ENCODE data around the gene PAX8.

Gene PAX8

DNA sequence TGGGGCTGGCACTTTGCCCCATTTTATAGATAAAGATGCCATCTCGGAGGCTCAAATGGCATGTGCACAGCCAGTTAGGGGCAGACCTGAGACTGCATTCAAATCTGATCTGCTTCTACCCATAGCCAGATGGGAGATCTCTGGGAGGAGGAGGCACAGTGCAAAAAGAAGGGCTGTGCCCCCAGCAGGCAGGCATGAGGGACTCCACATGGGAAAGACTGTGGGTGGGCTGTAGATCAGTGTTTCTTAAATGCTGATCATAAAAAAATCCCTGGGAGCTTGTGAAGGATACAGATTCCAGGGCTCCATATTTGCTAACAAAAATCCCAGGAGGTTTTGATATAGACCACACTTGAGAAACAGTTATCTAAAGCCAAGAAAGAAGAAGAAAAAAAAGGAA lies 15.2 kb downstream of the PAX8 start:
- no peak for DNase-seq

DNA sequence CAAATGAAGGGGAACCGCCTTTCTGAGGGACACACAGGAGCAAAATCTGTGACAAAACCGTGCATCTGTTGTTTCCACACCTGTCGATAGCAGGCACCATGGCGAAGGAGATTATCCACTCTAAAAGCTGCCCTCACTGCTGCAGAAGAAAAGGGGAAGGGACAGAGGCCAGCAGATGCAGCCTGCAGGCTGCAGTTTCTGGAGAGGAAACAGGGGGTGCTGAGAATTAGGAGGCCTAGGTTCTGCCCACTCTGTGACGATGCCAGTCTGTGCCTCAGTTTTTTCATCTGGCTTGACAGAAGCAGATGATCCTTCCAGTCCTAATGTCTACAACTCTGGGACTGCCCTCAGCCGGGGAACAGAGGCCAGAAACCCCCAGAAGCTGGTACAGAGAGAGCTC lies 17.7 kb downstream of the PAX8 start:
- no peak for DNase-seq

DNA sequence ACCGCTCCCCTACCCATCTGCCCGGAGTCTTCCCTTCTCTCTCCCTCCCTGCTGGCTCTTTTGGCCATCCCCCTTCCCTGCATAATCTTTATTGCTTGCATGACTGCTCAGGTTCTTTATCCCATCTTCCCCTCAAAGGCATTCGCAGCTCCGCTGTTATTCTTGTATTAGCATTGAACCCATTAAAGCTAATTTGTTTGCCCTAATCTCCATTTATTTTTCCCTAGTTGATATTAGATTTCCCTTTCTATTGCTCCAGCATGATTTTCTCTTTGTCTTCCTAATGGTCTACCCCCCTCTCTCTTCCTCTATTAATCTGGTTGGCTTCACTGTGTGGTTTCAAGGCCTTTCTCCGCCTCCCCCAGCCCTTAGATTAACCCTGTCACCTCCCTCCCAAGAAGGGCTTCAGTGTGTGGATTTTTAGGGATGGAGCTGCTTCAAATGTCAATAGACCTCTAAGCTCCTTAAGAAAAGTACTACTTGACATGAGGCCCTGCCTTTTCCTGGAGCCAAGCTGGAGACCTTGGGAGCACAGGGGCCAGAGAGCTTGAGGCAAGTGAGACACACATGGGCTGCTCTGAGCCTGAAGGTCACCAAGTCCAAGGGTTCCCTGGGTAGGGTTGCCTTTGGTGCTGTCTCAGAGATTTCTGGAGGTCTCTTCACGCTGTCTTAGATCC lies 20.1 kb downstream of the PAX8 start:
- DNase-seq: no peak

DNA sequence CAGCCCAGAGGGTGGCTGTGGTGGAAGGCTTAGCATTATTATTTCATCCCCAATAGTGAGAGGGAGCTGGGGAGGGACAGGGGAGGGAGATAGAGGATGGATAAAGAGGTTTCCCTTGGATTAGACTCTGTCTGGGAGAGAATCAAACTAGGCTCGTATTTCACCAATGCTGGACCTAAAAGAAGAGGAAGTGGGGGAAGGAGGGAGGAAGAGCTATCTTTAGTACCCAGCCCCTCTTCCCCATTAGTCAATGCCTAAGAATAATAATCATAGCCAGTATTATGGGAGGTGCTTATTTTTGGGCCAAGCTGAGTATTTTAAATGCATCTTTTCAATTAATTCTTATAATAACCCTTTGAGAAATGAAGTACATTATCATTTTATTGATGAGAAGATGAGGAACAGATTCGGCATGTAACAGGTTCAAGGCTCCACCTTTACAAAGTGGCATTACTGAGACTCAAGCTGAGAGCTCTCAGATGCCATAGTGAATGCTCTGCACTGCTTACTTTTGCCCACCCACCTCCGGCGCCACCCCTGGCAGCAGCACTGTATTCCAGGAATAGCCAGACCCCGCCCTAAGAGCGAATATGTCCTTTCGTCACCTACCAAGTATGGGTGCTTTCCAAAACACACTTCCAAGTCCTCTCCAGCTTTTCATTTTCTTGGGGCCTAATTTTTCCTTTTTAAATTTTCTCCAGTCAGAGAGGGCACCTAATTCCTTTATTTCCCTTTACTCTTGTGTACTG lies 21.0 kb downstream of the PAX8 start:
- no peak for DNase-seq

DNA sequence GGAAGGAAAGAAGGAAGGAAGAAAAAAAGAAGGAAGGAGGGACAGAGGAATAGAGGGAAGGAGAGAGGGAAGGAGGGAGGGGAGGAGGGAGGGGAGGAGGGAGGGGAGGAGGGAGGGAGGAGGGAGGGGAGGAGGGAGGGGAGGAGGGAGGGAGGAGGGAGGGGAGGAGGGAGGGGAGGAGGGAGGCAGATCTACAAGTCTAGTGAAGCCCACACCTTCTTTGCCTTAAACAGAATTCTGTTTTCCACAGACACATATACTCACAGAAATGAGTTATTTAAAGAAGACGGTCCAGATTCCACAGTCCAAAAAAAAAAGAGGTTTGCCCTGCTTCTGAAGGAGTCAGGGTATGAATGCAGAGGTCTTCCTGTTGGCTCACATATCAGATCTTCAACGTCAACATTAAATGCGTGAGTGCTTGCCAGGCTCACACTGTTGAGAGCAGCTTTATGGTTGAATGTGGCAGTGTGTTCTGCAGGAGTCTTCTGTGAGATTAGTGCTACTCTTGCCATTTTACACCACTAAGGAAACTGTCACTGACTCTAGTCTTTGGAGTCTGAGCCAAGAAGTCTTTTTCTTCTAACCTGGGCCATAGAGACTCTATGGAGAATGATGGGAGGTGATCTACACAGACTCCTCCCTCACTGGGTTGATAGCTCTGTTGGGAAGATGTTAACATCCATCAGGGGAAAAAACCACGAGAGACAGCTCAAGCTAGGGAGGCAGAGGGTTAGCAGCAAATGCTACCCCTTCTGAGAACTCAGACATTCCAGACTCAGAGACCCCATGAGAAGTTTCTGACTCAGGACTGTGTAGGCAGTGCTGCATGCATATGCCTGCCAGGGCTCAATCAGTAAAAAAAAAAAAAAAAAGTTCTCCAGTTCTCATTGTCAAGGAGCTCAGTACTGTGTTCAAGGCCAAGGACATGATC lies 23.3 kb downstream of the PAX8 start:
- no peak for DNase-seq

DNA sequence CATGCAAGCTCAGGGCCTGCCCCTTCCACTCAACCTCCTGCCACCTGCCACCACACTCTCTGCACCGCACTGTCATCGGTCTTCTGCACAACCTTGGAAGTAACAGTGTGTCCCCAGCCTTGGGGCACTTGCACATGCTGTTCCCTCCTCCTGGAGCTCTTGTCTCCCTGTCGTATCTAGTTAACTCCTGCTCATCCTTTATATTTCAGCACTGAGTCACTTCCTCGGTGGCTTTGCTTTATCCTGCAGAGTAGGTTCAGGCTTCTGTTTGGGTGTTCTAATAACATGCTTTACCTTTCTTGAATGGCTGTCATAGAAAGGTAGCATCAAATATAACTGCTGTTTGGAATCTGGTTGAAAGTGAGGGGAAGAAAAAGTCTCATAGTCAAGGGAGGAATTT lies 25.3 kb downstream of the PAX8 start:
- DNase-seq: no peak

DNA sequence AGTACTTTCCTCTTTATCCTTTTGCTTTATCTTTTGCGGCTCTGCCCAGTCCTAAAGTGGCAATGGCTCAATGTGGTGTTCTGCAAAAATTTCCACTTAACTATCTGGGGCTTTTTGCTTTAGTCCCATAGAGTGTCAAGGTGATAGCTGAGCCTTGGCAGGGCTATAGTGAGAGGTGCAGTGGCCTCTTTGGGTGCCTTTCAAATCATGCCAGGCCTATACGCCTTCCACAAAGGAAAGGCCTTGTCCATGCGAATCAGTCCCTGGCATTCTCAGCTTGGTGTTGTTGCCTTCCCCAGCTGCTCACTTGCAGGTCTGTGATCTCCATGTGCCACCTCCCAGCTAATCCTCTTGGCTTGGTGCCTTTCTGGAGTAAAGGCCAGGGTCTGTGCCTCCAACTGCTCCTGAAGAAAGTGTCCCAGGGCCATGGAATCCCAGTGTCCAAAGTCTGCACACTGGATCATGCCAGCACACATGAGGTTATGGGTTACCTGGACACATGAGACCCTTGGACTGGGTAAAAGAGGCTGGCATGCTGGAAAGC lies 26.6 kb downstream of the PAX8 start:
- no peak for DNase-seq

DNA sequence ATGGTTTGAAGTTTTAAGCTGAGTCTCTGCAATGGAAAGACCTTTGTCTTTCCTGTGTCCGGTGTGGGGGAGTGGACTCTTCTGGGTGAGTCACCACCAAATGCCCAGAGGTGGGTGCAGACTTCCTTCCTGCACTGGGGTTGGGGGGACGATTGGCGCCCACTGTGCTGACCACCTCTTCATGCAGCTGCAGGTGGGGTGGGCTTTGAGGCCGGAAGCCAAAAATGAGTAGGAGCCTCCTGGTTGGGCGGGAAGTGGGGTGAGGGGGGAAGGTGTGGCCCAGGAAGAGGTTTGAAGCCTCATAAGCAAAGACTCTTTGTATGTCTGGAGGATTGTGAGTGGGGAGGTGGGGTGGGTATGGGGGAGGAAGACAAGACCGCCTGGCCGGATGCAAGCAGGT lies 27.6 kb downstream of the PAX8 start:
- no peak for DNase-seq

DNA sequence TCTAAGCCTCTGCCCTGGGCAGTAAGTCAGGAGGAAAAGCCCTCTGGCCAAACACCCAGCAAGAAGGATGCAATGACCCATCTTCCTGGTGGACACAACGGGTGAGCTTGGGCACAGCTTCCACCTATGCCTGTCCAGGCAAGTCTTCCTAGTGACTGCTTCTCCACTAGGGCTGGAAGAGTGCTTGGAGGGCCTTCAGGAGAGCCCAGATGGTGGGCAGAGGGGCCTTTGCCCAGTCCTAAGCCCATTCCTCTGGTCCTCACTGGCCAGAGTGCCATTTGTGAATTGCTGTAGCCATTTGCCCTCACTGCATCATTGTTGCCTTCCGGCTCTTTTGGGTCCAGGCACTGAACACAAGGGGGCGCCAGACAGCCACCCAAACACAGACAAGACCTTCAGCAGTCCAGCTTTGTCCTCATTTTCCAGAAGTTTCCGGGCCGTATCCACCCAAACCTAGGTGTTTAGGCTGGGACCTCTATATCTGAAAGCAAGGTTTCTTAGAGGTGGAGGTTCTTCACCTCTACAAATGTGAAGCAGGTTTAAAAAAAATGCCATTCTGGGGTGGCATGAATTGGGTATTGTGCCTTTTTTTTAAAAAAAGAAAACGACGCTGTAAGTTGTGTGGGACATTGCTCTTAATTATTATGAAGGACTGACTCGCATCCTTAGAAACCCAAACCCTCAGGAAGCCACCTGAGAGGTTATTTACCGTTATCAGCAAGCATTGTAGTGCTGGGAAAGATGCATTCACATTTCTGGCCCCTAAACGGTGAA lies 29.5 kb downstream of the PAX8 start:
- DNase-seq: peak; percentile 91

DNA sequence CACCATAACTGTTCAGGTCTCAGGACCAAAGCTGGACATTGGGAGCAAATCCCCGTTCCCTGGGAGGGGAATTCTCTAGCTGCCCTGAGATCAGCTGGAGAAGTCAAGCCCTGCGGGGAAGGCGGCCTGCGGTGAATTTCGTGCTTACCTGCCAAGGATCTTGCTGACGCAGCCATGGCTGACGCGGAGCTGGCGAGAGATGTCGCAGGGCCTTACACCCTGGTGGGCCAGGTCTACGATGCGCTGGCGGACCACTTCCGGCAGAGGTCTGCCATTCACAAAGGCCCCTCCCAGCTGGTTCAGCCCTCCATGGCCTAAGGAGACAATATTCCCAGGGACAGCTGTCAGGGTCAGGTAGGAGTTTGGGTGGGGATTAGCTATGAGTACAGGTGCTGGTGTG lies 32.1 kb downstream of the PAX8 start:
- DNase-seq: no peak

DNA sequence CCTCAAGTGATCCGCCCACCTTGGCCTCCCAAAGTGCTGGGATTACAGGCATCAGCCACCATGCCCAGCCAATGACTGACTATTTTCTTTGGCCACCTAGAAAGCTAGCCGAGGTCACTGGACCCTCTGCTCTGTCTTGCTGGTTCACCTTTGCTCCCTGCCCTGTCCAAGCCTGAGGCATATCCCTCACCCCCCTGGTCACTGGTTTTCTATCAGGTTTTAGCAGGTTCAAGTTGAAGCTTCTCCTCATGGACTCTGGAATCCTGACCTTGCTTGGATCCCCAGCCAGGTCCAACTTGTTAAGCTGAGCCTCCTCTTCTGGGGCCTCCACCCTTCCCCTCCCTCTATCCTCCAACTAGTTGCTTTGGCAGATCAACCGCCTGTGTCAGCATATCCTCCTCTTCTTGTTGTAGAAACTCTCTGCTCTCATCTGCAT lies 33.4 kb downstream of the PAX8 start:
- DNase-seq: no peak

DNA sequence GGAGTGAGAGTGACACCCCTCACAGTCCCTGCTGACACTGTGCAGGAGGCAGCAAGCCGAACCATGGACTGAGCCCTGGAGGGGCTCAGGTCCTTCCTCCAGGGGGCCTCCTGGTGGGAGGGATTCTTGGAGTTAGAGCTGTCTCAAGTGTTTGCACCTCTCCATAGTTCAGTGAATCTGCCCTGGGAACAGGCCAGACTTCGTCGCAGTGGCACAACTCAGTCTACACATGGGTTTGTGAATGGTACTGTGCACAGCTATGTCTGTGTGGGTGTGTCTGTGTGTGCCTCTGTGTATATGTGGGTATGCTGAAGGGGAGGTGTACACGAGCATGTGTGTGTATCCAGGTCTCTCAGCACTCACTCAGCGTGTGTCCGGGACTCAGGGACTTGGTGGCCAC lies 36.4 kb downstream of the PAX8 start:
- DNase-seq: no peak

DNA sequence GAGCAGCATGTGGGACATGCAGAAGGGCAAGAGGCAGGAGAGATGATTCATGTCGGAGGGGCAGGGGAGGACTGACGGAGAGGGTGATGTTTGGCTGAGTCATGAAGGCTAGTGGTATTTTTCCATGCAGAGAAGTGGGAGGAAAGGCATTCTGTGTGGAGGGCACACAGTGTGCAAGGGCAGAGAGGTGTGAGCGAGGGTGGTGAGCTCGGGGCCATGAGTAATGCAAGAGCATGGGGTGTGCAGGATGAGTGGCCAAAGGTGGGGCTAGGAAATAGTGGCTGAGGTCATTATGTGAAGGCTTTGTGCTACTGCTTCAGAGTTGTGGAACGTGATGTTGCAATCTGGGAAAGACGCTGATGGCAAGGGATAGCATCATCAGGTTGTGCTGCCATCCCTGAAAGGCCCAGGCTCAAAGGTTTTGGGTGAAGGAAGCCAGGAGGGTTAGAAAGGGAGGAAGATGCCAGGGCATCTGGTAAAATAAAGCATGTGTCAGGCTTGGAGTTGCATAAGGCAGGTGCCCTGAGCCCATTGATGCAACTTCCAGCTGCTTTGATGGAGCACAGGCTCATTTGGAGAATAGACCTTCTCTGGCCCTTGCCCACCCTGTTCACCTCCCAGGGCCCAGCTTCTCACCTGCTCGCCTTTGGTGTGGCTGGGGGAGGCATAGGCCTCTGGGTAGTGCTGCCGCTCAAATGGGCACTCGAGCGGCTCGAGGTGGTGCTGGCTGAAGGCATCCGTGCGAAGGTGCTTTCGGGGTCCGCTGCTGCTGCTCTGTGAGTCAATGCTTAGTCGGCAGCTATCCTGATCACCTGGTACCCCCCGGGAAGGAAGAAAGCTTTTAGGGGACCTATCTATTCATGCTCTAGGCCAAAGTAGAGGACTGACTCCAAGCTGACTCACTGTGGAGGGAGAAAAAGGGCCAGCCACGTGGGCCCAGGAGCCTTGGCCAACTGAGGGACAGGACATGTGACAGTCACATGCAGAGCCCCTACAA lies 37.5 kb downstream of the PAX8 start:
- peak; percentile 74 for DNase-seq

DNA sequence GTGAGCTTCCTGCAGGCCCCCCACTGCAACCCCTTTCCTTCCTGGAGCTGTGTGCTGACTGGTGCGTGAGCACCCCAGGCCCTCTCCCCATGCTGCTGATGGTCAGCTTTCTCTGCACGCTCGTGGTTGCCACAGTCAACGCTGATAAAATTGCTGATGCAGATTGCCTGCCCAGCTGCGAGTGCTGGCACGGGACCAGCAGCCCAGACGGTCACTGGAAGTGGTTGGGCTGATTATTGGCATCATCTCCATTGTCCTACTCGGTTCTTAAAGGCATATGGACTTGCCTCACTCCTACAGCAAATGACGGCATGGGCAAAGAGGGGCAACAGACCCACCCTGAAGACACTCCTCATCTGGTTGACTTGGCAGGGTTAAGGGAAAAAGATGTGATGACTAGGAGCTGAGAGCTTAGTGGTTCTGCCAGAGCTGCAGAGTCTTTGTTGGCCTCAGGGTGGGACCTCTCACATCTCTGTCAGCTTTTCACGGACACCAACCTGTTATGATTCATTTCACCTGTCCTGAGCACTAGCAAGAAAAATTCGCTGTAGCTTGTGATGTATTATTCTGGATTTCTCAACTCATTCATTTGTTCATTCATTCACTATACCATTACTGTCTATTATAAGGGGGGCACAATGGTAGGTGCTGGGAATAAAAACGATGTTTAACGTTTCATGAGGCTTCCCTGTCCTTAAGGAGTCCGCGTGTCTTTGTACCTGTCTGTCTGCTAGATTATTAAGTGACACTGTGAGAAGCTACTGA lies 38.4 kb downstream of the PAX8 start:
- DNase-seq: no peak

DNA sequence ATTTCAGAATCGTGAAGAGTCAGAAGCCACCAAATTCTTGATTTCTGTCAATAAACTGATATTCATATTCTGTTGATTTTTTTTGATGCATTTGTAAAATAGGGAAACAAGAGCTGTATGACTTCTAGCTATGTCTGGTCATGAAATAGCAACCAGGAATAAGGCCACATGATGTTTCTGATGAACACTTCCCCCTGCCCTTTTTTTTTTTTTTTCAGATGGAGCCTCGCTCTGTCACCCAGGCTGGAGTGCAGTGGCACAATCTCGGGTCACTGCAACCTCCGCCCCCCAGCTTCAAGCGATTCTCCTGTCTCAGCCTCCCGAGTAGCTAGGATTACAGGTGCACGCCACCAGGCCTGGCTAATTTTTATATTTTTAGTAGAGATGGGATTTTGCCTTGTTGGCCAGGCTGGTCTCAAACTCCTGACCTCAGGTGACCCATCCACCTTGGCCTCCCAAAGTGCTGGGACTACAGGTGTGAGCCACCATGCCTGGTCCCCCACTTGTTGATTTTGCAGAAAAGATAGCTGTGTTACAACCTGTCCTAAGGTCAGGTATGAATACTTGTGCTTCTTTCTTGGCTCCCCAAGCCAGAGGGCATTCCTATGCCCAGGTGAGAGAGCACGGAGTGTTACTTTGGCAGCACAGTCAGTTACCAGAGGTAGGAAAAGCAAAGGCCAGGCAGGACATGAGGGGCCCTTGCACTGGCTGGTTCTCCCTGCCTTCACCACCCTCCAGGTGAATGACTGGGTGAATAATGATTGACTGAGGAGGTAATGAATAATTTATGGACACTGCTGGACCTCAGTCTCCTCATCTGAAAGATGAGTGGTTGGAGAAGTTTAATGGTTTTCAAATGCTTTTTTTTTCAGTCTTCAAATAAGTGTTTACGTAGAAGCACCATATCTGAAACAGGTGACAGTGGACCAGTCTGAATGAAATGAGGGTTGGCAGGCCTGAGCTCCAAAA lies 39.6 kb downstream of the PAX8 start:
- no peak for DNase-seq

DNA sequence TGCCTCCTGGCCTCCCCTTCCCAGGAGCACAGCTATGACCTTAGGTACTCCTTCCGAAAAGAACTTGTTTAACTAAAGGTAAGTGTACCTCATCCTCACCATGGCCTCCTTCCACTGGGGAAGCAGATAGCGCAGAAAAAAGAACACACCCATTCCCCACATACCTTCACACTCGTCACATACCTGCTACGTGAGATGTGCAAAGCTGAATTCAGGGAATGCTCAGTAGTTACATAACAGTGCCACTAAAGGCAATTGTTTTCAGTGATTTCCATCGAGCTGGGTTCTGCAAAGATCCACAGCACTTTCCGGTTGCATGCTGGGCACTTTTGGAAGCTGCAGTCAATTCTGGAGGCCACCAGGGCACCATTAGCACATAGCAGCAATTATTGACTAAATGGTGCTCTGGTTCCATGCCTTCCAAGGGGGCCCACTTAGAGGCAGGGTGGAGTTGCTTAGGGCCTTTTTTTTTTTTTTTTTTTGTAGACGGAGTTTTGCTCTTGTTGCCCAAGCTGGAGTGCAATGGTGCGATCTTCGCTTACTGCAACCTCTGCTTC lies 41.0 kb downstream of the PAX8 start:
- no peak for DNase-seq

DNA sequence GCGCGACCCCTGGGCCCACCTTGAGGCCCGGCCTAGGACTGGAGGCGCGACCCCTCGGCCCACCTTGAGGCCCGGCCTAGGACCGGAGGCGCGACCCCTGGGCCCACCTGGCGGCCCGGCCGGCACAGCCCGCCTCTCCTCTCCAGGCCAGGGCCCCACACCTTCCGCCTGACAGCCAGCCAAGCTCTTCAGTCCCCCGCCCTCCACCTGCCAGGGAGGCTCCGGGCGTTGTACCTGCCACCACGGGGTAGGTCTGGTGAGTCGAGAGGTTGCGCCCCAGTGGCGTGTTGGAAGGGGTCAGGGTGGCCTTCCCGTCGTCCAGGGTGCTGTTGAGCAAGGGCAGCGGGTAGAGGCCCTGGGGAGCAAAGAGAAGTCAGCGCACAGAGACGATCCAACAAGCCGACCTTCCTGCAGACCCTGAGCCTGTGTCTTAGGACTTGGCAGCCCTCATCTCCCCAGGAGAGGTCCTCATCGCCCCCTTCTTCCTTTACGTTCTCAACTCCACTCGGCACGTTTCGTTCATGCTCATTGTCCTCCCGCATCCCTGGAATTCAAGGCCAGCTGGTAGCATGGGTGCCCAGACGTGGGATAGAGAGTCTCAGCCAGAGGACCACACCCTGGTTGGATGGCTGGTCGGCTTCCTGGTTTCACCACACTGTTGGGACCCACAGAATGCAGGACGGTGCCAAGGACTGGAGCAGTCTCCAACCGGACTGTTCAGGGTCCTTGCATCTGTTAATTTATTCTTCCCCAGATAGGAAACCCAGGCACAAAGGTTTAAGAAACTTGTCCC lies 42.2 kb downstream of the PAX8 start:
- DNase-seq: no peak

Data from activated CD8-positive, alpha-beta memory T cell treated with anti-CD3 and anti-CD28 coated beads for 24 hours (primary cell).